Measurements from ENCODE around the gene GCSH.
A peak's percentile ranks its signal among the peaks of the same experiment; 100 is the strongest.

Gene GCSH

GRCh38 chr16:81040842-81041241 is 55.4 kb downstream of the GCSH start:
- no peak for DNase-seq

GRCh38 chr16:81040131-81040530 is 56.1 kb downstream of the GCSH start:
- DNase-seq = no peak

GRCh38 chr16:81036751-81037350 is 59.3 kb downstream of the GCSH start:
- no peak for DNase-seq

GRCh38 chr16:81035975-81036750 is 60.0 kb downstream of the GCSH start:
- DNase-seq = peak; percentile 45 to 64

GRCh38 chr16:81035398-81035974 is 60.7 kb downstream of the GCSH start, which contains the start of gene ATMIN:
Gene ATMIN, plus strand, starts transcription at chr16:81035842. Its CDS starts 29 bp downstream, at chr16:81035871.
- DNase-seq = peak; percentile 89 to 91

Data from CD4-positive, alpha-beta T cell treated with Interleukin-4 for 1 hour (primary cell).